Measurements from ENCODE around the gene SIX5. TPM values are rescaled to one million over a fixed set of nuclear protein-coding genes. Genes with fewer than 3 reads are reported as not detected.

Gene SIX5
- polyA plus RNA-seq, 1 donor = 9.3 TPM

DNA sequence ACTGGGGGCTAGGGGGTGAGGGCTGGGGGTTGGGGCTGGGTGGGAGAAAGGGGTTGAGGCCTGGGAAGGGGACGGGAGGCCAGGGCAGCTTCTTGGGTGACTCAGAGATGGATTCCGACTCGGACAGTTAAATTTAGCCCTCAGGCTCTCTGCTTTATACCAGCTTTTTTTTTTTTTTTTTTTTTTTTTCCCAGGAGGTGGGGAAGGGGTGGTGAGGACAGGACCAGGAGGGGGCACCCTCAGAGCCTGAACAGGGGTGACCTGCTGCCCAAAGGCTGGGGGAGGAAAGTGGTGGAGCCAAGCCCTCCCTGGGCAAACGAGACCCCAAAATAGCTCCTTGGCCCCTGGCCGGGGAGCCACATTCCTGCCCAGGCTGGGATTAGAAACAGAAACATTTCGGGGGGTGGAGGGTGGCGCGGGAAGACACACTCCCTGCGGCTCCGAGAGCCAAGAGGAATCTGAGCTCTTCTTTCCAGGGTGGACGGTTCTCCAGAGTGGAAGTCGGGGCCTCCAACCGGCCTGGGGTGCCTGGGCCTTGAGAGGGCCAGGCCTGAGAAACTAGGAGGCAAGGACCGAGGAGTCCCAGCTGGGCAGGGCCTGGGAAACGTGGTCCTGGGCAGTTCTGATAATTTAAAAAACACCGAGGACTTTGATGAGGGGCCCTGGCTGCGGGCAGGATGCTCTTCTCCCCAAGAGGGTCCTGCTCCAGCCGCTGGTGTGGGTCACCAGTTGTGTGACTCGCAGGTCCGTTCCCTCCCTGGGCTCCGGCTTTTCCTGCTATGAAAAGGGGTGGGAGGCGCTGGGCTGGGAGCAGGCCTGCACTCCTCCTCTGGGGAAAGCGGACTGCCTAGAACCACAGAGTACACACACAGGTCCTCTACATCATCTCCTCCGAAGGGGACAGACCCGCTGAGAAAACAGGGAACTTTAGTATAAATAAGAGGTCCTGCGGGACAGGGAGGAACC is 14.1 kb upstream of the SIX5 start:
- no peak for DNase-seq
- Histone ChIP-seq H3K9me3 (ENCODE audit: control insufficient read depth, low read depth, low read length) (no peaks in the 10 kb centered on the region), H3K27ac (ENCODE audit: low read length) (peak overlapping the region; percentile 53), H3K27me3 (ENCODE audit: control insufficient read depth, insufficient read depth, low read length) (no peaks in the 10 kb centered on the region), H3K4me3 (ENCODE audit: low read length) (no peak overlapping the region), H3K4me1 (ENCODE audit: control insufficient read depth, insufficient read depth, low read length) (peaks cover 26% of the 10 kb centered on the region), H3K36me3 (ENCODE audit: control insufficient read depth, insufficient read depth, low read length) (peaks cover 41% of the 10 kb centered on the region)
- WGBS (ENCODE audit: insufficient coverage, low lambda C conversion rate) = no CpG with 5 or more reads among the region's 26 CpGs

GRCh38 chr19:45782162-45782691 is 13.2 kb upstream of the SIX5 start, which contains the start of gene DMPK:
TSS of gene DMPK (minus strand) at chr19:45782490. CDS start at chr19:45782352, 138 bp downstream.
- peaks cover 46% of the 10 kb centered on the region for H3K36me3 ChIP-seq (ENCODE audit: control insufficient read depth, insufficient read depth, low read length)
- H3K27me3 ChIP-seq (ENCODE audit: control insufficient read depth, insufficient read depth, low read length) = no peaks in the 10 kb centered on the region
- no CpG with 5 or more reads among the region's 18 CpGs for WGBS (ENCODE audit: insufficient coverage, low lambda C conversion rate)
- no peak for DNase-seq
- H3K9me3 ChIP-seq (ENCODE audit: control insufficient read depth, low read depth, low read length) = no peaks in the 10 kb centered on the region
- H3K27ac ChIP-seq (ENCODE audit: low read length) = peak within 1 kb of the TSS; percentile 53
- peak within 1 kb of the TSS; percentile 43 for H3K4me3 ChIP-seq (ENCODE audit: low read length)
- H3K4me1 ChIP-seq (ENCODE audit: control insufficient read depth, insufficient read depth, low read length) = peaks cover 26% of the 10 kb centered on the region

DNA sequence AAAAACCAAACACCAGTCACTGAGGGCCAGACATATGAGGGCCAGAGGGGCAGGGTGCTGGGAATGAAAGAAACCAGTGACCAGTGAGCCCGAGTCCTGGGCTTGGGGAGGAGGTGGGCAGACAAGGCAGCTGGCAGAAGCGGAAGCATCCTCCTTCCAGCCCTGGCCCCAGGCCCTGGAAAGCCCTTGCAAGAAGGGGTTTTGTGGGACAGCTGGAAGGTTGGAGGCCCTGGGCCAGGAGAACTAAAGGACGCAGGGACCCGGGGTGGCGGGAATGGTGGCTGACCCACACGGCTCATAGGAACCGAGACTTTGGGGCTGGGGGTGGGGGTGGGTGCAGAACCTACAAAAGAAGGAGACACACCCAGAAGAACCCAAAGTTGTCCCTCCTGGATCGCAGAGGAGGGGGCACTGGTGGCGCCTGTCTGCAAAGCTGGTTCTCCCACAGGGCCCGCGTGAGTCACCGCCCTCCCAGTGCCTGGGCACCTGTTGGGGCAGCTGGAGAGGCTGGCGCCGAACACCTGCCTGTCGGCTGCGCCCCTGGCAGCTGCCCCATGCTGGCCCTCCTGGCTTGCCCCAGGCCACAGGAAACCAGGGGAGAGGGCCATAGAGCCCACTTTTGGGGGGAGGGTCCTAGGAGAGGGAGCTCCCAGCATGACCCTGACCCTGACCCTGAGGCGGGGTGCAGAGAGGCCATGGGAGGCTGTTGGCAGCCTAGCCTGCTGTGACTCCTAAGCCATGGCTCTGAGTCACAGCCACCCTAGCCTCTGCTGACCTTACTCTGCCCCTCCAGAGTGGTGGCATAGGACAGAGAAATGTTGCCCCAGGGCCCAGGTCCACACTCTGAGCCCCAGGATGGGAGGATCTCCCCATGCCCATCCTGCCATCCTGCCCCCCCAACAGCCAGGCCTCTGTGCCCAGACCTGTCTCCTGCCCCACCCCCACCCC is 12.4 kb upstream of the SIX5 start:
- DNase-seq = no peak
- no peak overlapping the region for H3K27ac ChIP-seq (ENCODE audit: low read length)
- H3K4me1 ChIP-seq (ENCODE audit: control insufficient read depth, insufficient read depth, low read length) = peaks cover 26% of the 10 kb centered on the region
- WGBS (ENCODE audit: insufficient coverage, low lambda C conversion rate) = no CpG with 5 or more reads among the region's 17 CpGs
- peak overlapping the region; percentile 43 for H3K4me3 ChIP-seq (ENCODE audit: low read length)
- H3K36me3 ChIP-seq (ENCODE audit: control insufficient read depth, insufficient read depth, low read length) = peaks cover 45% of the 10 kb centered on the region
- no peaks in the 10 kb centered on the region for H3K27me3 ChIP-seq (ENCODE audit: control insufficient read depth, insufficient read depth, low read length)
- H3K9me3 ChIP-seq (ENCODE audit: control insufficient read depth, low read depth, low read length) = no peaks in the 10 kb centered on the region

- no peaks in the 10 kb centered on the region for H3K9me3 ChIP-seq (ENCODE audit: control insufficient read depth, low read depth, low read length)
- 40% methylated on average over 2 of the region's 13 CpGs for WGBS (ENCODE audit: insufficient coverage, low lambda C conversion rate)
- H3K36me3 ChIP-seq (ENCODE audit: control insufficient read depth, insufficient read depth, low read length) = peaks cover 38% of the 10 kb centered on the region
- no peaks in the 10 kb centered on the region for H3K27me3 ChIP-seq (ENCODE audit: control insufficient read depth, insufficient read depth, low read length)
- peak overlapping the region; percentile 43 for H3K4me3 ChIP-seq (ENCODE audit: low read length)
- no peak overlapping the region for H3K27ac ChIP-seq (ENCODE audit: low read length)
- DNase-seq = no peak
- peaks cover 26% of the 10 kb centered on the region for H3K4me1 ChIP-seq (ENCODE audit: control insufficient read depth, insufficient read depth, low read length)
Measured at GRCh38 chr19:45780448-45781213, 11.6 kb upstream of the SIX5 start.

DNA sequence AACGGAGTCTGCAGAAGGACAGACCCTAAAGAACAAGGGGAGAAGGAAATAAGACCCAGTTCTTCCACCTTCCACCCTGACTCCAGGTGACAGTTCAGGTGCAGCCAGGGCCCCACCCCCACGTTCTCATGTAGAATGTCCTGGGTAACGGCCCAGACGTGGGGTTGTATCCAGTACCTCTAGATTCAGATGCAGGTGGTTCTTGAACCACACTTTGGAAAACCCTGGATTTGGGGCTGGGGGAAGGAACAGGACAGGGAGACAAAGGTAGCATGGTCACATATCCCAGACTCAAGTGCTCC is 11.0 kb upstream of the SIX5 start:
- no peaks in the 10 kb centered on the region for H3K9me3 ChIP-seq (ENCODE audit: control insufficient read depth, low read depth, low read length)
- H3K4me1 ChIP-seq (ENCODE audit: control insufficient read depth, insufficient read depth, low read length) = peaks cover 28% of the 10 kb centered on the region

GRCh38 chr19:45779231-45780145 is 10.4 kb upstream of the SIX5 start:
- Histone ChIP-seq H3K27me3 (ENCODE audit: control insufficient read depth, insufficient read depth, low read length) (no peaks in the 10 kb centered on the region), H3K9me3 (ENCODE audit: control insufficient read depth, low read depth, low read length) (no peaks in the 10 kb centered on the region), H3K4me1 (ENCODE audit: control insufficient read depth, insufficient read depth, low read length) (peaks cover 33% of the 10 kb centered on the region), H3K36me3 (ENCODE audit: control insufficient read depth, insufficient read depth, low read length) (peaks cover 28% of the 10 kb centered on the region), H3K4me3 (ENCODE audit: low read length) (peak overlapping the region; percentile 38), H3K27ac (ENCODE audit: low read length) (peak overlapping the region; percentile 10)
- WGBS (ENCODE audit: insufficient coverage, low lambda C conversion rate) = no CpG with 5 or more reads among the region's 48 CpGs
- peak; percentile 79 to 88 for DNase-seq

More for the DNA sequence above, 11.0 kb upstream of the SIX5 start:
- DNase-seq = no peak
- no peak overlapping the region for H3K27ac ChIP-seq (ENCODE audit: low read length)
- H3K4me3 ChIP-seq (ENCODE audit: low read length) = peak overlapping the region; percentile 8
- no peaks in the 10 kb centered on the region for H3K27me3 ChIP-seq (ENCODE audit: control insufficient read depth, insufficient read depth, low read length)
- no CpG with 5 or more reads among the region's 4 CpGs for WGBS (ENCODE audit: insufficient coverage, low lambda C conversion rate)
- peaks cover 33% of the 10 kb centered on the region for H3K36me3 ChIP-seq (ENCODE audit: control insufficient read depth, insufficient read depth, low read length)

DNA sequence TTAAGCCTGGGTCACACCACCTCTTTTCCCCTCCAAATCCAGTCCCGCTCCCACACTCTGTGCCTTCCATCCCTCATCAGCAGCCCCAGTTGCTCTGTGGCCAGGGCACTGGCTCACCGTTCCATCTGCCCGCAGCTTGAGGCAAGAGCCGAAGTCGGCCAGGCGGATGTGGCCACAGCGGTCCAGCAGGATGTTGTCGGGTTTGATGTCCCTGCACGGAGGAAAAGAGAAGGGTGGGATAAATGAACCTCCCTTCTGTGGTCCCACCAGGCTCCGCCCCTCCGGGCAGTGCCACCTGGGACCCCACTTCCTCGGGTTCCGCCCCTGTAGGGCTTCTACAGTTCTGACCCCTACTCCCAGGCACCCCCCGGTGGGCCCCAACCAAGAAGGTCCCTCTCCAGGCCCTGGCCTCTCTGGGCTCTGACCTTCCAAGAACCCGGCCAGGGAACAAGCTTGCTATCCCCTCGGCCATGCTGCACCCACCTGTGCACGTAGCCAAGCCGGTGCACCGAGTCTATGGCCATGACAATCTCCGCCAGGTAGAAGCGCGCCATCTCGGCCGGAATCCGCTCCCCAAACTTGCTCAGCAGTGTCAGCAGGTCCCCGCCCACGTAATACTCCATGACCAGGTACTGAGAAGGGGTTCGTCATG is 9.1 kb upstream of the SIX5 start:
- peaks cover 26% of the 10 kb centered on the region for H3K36me3 ChIP-seq (ENCODE audit: control insufficient read depth, insufficient read depth, low read length)
- H3K4me3 ChIP-seq (ENCODE audit: low read length) = no peak overlapping the region
- DNase-seq = no peak
- WGBS (ENCODE audit: insufficient coverage, low lambda C conversion rate) = no CpG with 5 or more reads among the region's 28 CpGs
- peaks cover 35% of the 10 kb centered on the region for H3K4me1 ChIP-seq (ENCODE audit: control insufficient read depth, insufficient read depth, low read length)
- H3K27me3 ChIP-seq (ENCODE audit: control insufficient read depth, insufficient read depth, low read length) = no peaks in the 10 kb centered on the region
- no peaks in the 10 kb centered on the region for H3K9me3 ChIP-seq (ENCODE audit: control insufficient read depth, low read depth, low read length)
- no peak overlapping the region for H3K27ac ChIP-seq (ENCODE audit: low read length)

DNA sequence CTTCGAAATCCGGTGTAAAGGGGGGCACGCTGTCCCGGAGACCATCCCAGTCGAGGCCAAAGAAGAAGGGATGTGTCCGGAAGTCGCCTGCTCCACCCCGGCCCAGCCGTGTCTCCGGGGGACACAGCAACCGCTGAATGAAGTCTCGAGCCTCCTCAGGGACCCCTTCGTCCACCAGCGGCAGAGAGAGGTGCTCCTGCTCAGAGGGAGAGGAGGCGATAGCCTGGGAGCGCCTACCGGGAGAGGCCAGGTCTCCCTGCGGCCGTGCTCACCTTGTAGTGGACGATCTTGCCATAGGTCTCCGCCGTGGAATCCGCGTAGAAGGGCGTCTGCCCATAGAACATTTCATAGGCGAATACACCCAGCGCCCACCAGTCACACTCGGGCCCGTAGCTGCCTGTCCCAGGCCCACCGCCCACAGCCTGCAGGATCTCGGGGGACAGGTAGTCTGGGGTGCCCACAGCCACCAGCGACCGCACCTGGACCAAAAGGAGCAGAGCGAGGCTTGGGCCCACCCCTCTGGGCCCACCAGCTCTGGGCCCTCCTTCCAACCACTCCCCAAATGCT is 8.4 kb upstream of the SIX5 start:
- no CpG with 5 or more reads among the region's 34 CpGs for WGBS (ENCODE audit: insufficient coverage, low lambda C conversion rate)
- Histone ChIP-seq H3K9me3 (ENCODE audit: control insufficient read depth, low read depth, low read length) (no peaks in the 10 kb centered on the region), H3K27me3 (ENCODE audit: control insufficient read depth, insufficient read depth, low read length) (no peaks in the 10 kb centered on the region), H3K36me3 (ENCODE audit: control insufficient read depth, insufficient read depth, low read length) (peaks cover 28% of the 10 kb centered on the region), H3K27ac (ENCODE audit: low read length) (no peak overlapping the region), H3K4me1 (ENCODE audit: control insufficient read depth, insufficient read depth, low read length) (peaks cover 41% of the 10 kb centered on the region), H3K4me3 (ENCODE audit: low read length) (no peak overlapping the region)
- no peak for DNase-seq
